Transverse colon (tissue), 4 donors: ENCODE results near the gene SALL2. TPM values are rescaled to one million over a fixed set of nuclear protein-coding genes. Genes with fewer than 3 reads are reported as not detected.

Experiments
- DNase-seq: peaks from one replicate; pipeline ENCODE4 v3.0.0-alpha.2; 2019
- H3K27ac ChIP-seq, 4 donors: fragments of 200-600 bp; sonication (generic); 2 replicates each; pipeline ENCODE4 v1.5.1; 2016 to 2018; ENCODE audit warnings: inconsistent platforms in 4 of 4
- H3K27me3 ChIP-seq: fragments of 200-600 bp; sonication (generic); 2 replicates; pipeline ENCODE4 v1.5.1; 2017; ENCODE audit warnings: inconsistent platforms
- H3K36me3 ChIP-seq, 4 donors: fragments of 200-600 bp; sonication (generic); 2 replicates each; pipeline ENCODE4 v1.5.1; 2017 to 2019; ENCODE audit warnings: inconsistent platforms in 4 of 4
- H3K4me1 ChIP-seq, 4 donors: fragments of 200-600 bp; sonication (generic); 2 replicates each; pipeline ENCODE4 v1.5.1; 2017 to 2020; ENCODE audit warnings: inconsistent platforms in 4 of 4
- H3K4me3 ChIP-seq, 4 donors: fragments of 200-600 bp; sonication (generic); 1 replicate in 1 of 4; 2 replicates in 3 of 4; pipeline versions ENCODE4 v1.5.1 to v1.6.1; 2017 to 2019; ENCODE audit warnings: inconsistent platforms in 4 of 4
- H3K9me3 ChIP-seq, 2 donors: fragments of 200-600 bp; sonication (generic); 2 replicates each; pipeline ENCODE4 v1.5.1; 2017 to 2019; ENCODE audit warnings: inconsistent platforms in 2 of 2
- CTCF ChIP-seq, 5 experiments: fragments of 200-600 bp in 3 of 5; fragments of 450-650 bp in 2 of 5; sonication (generic) in 3 of 5; IDR thresholded peaks; 1 replicate in 2 of 5; 2 replicates in 3 of 5; pipeline ENCODE4 v1.5.1; 2016 to 2017; ENCODE audit warnings: antibody characterized with exemption in 5 of 5, inconsistent platforms in 3 of 5, mild to moderate bottlenecking in 2 of 5, moderate library complexity in 1 of 5
- EP300 ChIP-seq: sonication (generic); formaldehyde crosslinking; IDR thresholded peaks from one replicate; pipeline ENCODE4 v1.6.1; 2017; ENCODE audit warnings: antibody characterized with exemption, low read depth
- POLR2A ChIP-seq: fragments of 450-650 bp; IDR thresholded peaks from one replicate; pipeline ENCODE4 v1.6.1; 2016; ENCODE audit warnings: antibody characterized with exemption, mild to moderate bottlenecking, moderate library complexity
- POLR2AphosphoS5 ChIP-seq, 3 donors: sonication (generic); formaldehyde crosslinking; IDR thresholded peaks; one replicate each; pipeline ENCODE4 v1.6.1; 2016; ENCODE audit warnings: antibody characterized with exemption in 3 of 3
- WGBS, 2 donors: methylation state at CpG; one replicate each; pipeline ENCODE4 v1.1.5; 2018; ENCODE audit warnings: low coverage in 1 of 2; 5-methylcytosine and 5-hydroxymethylcytosine counted together
- in situ Hi-C, 4 donors: fragments of 200-750 bp; cut with MboI; loops; one replicate each; pipeline versions ENCODE4 v1.15.0 to v1.15.1; 2017; ENCODE audit warnings: low sequenced_read_pairs in 3 of 4, low pct_ligation_motif_present in 1 of 4, low pct_unique_long_range_greater_than_20kb in 1 of 4
- intact Hi-C: fragments of 100-400 bp; cut with DNase I; formaldehyde crosslinking; loops from one replicate; pipeline ENCODE4 v1.15.1; 2023; ENCODE audit warnings: low total_unique reads
- total RNA-seq, 4 donors: library from RNA; depleted of rRNA; stranded (reverse); fragments of >200 nt; gene quantifications; one replicate each; pipeline ENCODE4 v1.1.0, GENCODE V29; 2016

Gene SALL2
- total RNA-seq, 4 donors from 2014 or later: 2.2 to 36.3 (median 4.2) TPM

GRCh38 chr14:21503376-21503775, 22.8 kb downstream of the SALL2 start:
- in situ Hi-C loops (no loop called here), intact Hi-C loops (no loop called here)
- Histone ChIP-seq H3K4me1 (peaks cover 0 to 7% (median 0%) of the 10 kb centered on the region in 4 donors), H3K27me3 (no peaks in the 10 kb centered on the region), H3K27ac (no peak overlapping the region), H3K4me3 (no peak overlapping the region), H3K9me3 (no peaks in the 10 kb centered on the region), H3K36me3 (peaks cover 0 to 37% (median 15%) of the 10 kb centered on the region in 4 donors)
- TF ChIP-seq EP300 (no peak), CTCF (IDR thresholded peaks at IDR 0.05) (no peak), POLR2A (no peak), POLR2AphosphoS5 (IDR thresholded peaks at IDR 0.05) (no peak)
- no peak for DNase-seq
- 85% methylated on average over 4 of the region's 4 CpGs; no CpG with 5 or more reads in 1 of the 2 donors for WGBS, 2 donors

DNA sequence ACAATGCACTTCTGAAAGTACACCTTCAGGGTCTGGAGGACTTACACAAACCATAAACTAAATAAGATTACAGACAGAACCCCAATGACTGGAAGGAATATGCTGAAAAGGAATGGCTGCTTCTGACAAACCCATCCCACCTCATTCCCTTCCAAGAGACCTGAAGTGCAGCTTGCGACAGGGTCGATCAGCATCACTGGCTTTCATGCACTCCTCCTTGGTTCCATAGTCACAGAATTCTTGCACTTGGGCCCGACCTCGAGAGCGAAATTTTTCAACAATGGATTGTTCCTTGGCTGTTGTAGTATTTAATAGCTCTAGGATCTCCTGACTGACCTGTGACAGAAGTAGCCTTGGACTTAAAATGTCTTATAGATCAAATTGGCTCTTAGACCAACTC, 24.6 kb downstream of the SALL2 start:
- Histone ChIP-seq H3K36me3 (peaks cover 0 to 48% (median 20%) of the 10 kb centered on the region in 4 donors), H3K27ac (no peak overlapping the region), H3K9me3 (no peaks in the 10 kb centered on the region), H3K4me1 (peaks cover 0 to 7% (median 0%) of the 10 kb centered on the region in 4 donors), H3K4me3 (no peak overlapping the region), H3K27me3 (no peaks in the 10 kb centered on the region)
- intact Hi-C loops: no loop called here
- TF ChIP-seq POLR2A (no peak), EP300 (no peak), CTCF (IDR thresholded peaks at IDR 0.05) (no peak)
- 92 to 98% methylated on average over 5 of the region's 5 CpGs for WGBS, 2 donors
- no peak for DNase-seq
- in situ Hi-C loops: no loop called here

- Histone ChIP-seq H3K4me1 (no peaks in the 10 kb centered on the region), H3K27me3 (no peaks in the 10 kb centered on the region), H3K4me3 (no peak overlapping the region), H3K9me3 (no peaks in the 10 kb centered on the region), H3K27ac (peak overlapping the region in 1 of 4 donors; percentile 2), H3K36me3 (peaks cover 0 to 67% (median 29%) of the 10 kb centered on the region in 4 donors)
- WGBS, 2 donors: 39 to 60% methylated on average over 3 to 5 of the region's 5 CpGs
- in situ Hi-C loops: no loop called here
- TF ChIP-seq EP300: no peak
- TF ChIP-seq CTCF (IDR thresholded peaks at IDR 0.05): peak; percentile 42 to 56 (median 48)
- DNase-seq: no peak
- intact Hi-C loops: no loop called here
Measured at GRCh38 chr14:21498540-21499526, 27.3 kb downstream of the SALL2 start.

DNA sequence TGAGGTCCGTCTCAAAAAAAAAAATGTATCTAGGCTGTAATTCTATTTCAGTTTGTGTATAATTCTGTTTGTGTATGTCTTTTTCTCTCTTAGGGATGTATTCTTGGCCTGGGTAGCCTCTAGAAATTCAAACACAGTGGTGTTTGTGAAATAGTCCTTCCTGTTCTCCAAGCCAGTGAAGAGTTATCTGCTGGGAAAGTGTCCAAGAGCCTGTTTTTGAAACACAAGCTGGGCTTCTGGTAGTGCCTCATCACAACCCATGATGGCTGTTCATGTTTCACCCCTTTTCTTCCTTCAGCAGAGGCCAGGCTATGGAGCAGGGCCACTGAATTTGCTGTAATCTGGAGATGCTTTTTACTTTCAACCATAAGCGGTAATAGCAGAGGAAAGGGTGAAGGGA, 29.7 kb downstream of the SALL2 start:
- no peak for DNase-seq
- H3K4me1 ChIP-seq: no peaks in the 10 kb centered on the region
- no peak for TF ChIP-seq CTCF (IDR thresholded peaks at IDR 0.05)
- no peak for TF ChIP-seq POLR2A
- TF ChIP-seq EP300: no peak
- TF ChIP-seq POLR2AphosphoS5 (IDR thresholded peaks at IDR 0.05): no peak
- H3K27me3 ChIP-seq: no peaks in the 10 kb centered on the region
- peaks cover 0 to 72% (median 38%) of the 10 kb centered on the region in 4 donors for H3K36me3 ChIP-seq
- intact Hi-C loops (no loop called here), in situ Hi-C loops (no loop called here)
- 80 to 82% methylated on average over 1 to 2 of the region's 2 CpGs for WGBS, 2 donors
- H3K27ac ChIP-seq: no peak overlapping the region
- H3K9me3 ChIP-seq: no peaks in the 10 kb centered on the region
- no peak overlapping the region for H3K4me3 ChIP-seq
